GM21723 (cell line): ENCODE measurements around the gene GUCA2B.

Experiments
- ATAC-seq: cut with Tn5 transposase; IDR thresholded peaks from one replicate; pipeline ENCODE4 v1.9.1; 2021; ENCODE audit warnings: mild to moderate bottlenecking, moderate library complexity; ENCODE audit not compliant: unreplicated experiment

Gene GUCA2B

GRCh38 chr1:42152907-42153600 is at the start of gene GUCA2B:
GUCA2B (plus strand) TSS chr1:42153410; CDS start chr1:42153451, 41 bp downstream.
- no peak for ATAC-seq

- ATAC-seq = no peak
These were observed 48.2 kb upstream of the GUCA2B start for GRCh38 chr1:42105025-42105424.

GRCh38 chr1:42108309-42108708 is 44.9 kb upstream of the GUCA2B start:
- ATAC-seq = no peak

- ATAC-seq = no peak
These were observed 43.6 kb upstream of the GUCA2B start for GRCh38 chr1:42109600-42109999.

GRCh38 chr1:42114229-42114628 is 39.0 kb upstream of the GUCA2B start:
- ATAC-seq = no peak

- no peak for ATAC-seq
These were observed 36.0 kb upstream of the GUCA2B start for GRCh38 chr1:42117214-42117613.

GRCh38 chr1:42118125-42118524 is 35.1 kb upstream of the GUCA2B start:
- no peak for ATAC-seq

- no peak for ATAC-seq
These were observed 30.8 kb upstream of the GUCA2B start for GRCh38 chr1:42122408-42122807.

- ATAC-seq = no peak
These were observed 27.7 kb upstream of the GUCA2B start for GRCh38 chr1:42125552-42125951.

- no peak for ATAC-seq
These were observed 25.4 kb upstream of the GUCA2B start for GRCh38 chr1:42127767-42128166.

GRCh38 chr1:42128499-42128898 is 24.7 kb upstream of the GUCA2B start:
- ATAC-seq = no peak

GRCh38 chr1:42128964-42129363 is 24.2 kb upstream of the GUCA2B start:
- no peak for ATAC-seq

- no peak for ATAC-seq
These were observed 23.0 kb upstream of the GUCA2B start for GRCh38 chr1:42130061-42130660.

- no peak for ATAC-seq
These were observed 19.8 kb upstream of the GUCA2B start for GRCh38 chr1:42133390-42133789.

GRCh38 chr1:42133809-42134526 is 19.2 kb upstream of the GUCA2B start:
- ATAC-seq = no peak

- ATAC-seq = no peak
These were observed 17.8 kb upstream of the GUCA2B start for GRCh38 chr1:42135426-42135825.

- ATAC-seq = no peak
These were observed 16.7 kb upstream of the GUCA2B start for GRCh38 chr1:42136466-42136865.

- ATAC-seq = no peak
These were observed 15.4 kb upstream of the GUCA2B start for GRCh38 chr1:42137766-42138165.

- ATAC-seq = no peak
These were observed 14.6 kb upstream of the GUCA2B start for GRCh38 chr1:42138586-42138985.

- ATAC-seq = no peak
These were observed 13.8 kb upstream of the GUCA2B start for GRCh38 chr1:42139444-42139843.

- no peak for ATAC-seq
These were observed 13.0 kb upstream of the GUCA2B start for GRCh38 chr1:42140191-42140590.

GRCh38 chr1:42141978-42142377 is 11.2 kb upstream of the GUCA2B start:
- ATAC-seq = no peak
